ENCODE results near the gene MAST3.
A peak's percentile ranks its signal among the peaks of the same experiment; 100 is the strongest.

The MAST3 gene

GRCh38 chr19:18135712-18136584, 38.4 kb downstream of the MAST3 start:
- no peak for DNase-seq (ENCODE audit: low read depth in 2 of 2)

GRCh38 chr19:18137242-18137641, 39.7 kb downstream of the MAST3 start:
- DNase-seq (ENCODE audit: low read depth in 2 of 2), result no peak

GRCh38 chr19:18137657-18138339, 40.2 kb downstream of the MAST3 start:
- no peak for DNase-seq (ENCODE audit: low read depth in 2 of 2)

- DNase-seq (ENCODE audit: low read depth in 2 of 2), result no peak
These were observed 42.9 kb downstream of the MAST3 start for GRCh38 chr19:18140473-18140872.

GRCh38 chr19:18141031-18141430, 43.5 kb downstream of the MAST3 start:
- no peak for DNase-seq (ENCODE audit: low read depth in 2 of 2)

GRCh38 chr19:18143902-18144301, 46.3 kb downstream of the MAST3 start:
- DNase-seq (ENCODE audit: low read depth in 2 of 2), result no peak

- DNase-seq (ENCODE audit: low read depth in 2 of 2), result no peak
These were observed 46.8 kb downstream of the MAST3 start for GRCh38 chr19:18144361-18144760.

GRCh38 chr19:18144906-18145305, 47.3 kb downstream of the MAST3 start:
- no peak for DNase-seq (ENCODE audit: low read depth in 2 of 2)

GRCh38 chr19:18145391-18145999, 47.9 kb downstream of the MAST3 start:
- no peak for DNase-seq (ENCODE audit: low read depth in 2 of 2)

GRCh38 chr19:18147396-18147795, 49.8 kb downstream of the MAST3 start:
- DNase-seq (ENCODE audit: low read depth in 2 of 2), result no peak

GRCh38 chr19:18149596-18149975, 52.0 kb downstream of the MAST3 start:
- DNase-seq (ENCODE audit: low read depth in 2 of 2), result no peak

- no peak for DNase-seq (ENCODE audit: low read depth in 2 of 2)
These were observed 53.4 kb downstream of the MAST3 start for GRCh38 chr19:18150776-18151624.

GRCh38 chr19:18152442-18152816, 54.9 kb downstream of the MAST3 start:
- peak; percentile 94 to 95 for DNase-seq (ENCODE audit: low read depth in 2 of 2)

- DNase-seq (ENCODE audit: low read depth in 2 of 2), result peak; percentile 97 to 98
These were observed 55.4 kb downstream of the MAST3 start, which contains the start of gene PIK3R2 for GRCh38 chr19:18152817-18153555. TSS of gene PIK3R2 (plus strand) at chr19:18153163. CDS start at chr19:18155880, 2,717 bp downstream.

GRCh38 chr19:18153556-18154134, 56.1 kb downstream of the MAST3 start:
- DNase-seq (ENCODE audit: low read depth in 2 of 2), result no peak

- no peak for DNase-seq (ENCODE audit: low read depth in 2 of 2)
These were observed 57.8 kb downstream of the MAST3 start for GRCh38 chr19:18155095-18156087.

- no peak for DNase-seq (ENCODE audit: low read depth in 2 of 2)
These were observed 58.7 kb downstream of the MAST3 start for GRCh38 chr19:18156268-18156667.

- peak; percentile 21 to 27 for DNase-seq (ENCODE audit: low read depth in 2 of 2)
These were observed 59.4 kb downstream of the MAST3 start for GRCh38 chr19:18156841-18157464.
